Measurements from ENCODE around the gene PTPMT1.

The PTPMT1 gene

DNA sequence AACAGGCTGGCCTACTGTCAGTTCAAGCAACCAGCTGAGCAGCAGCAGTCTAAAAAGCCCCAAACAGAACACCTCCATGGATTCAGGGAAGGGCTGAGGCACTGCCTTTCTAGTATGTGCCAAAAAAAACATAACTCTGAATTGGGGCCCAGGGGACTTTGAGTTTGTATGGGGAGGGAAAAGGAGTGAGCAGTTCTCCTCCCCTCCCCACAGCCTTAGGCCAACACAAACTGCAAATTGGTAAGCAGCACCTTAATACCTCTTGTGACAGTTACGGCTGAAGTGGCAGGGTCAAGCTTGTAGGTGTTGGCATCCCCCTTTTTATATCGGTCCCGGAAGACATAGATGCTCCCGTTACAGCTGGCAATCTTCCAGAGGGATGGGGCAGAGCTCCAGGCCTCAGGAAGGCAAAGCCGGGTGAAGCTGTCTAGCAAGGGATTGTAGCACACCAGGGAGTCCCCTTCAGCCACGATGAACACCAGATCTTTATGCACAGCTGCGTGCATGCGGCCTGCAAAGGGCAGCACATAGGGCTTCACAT, 7.4 kb downstream of the PTPMT1 start:
- no peak for DNase-seq
- Histone ChIP-seq H3K79me2 (ENCODE audit: control insufficient read depth, insufficient read depth, low read length, poor library complexity) (no peaks in the 10 kb centered on the region), H3K23ac (ENCODE audit: low read length) (no peak overlapping the region), H4K12ac (ENCODE audit: low read depth, low read length) (no peak overlapping the region), H3K27me3 (ENCODE audit: insufficient read depth, low read length) (no peaks in the 10 kb centered on the region), H3K4me3 (ENCODE audit: low read depth, low read length) (no peak overlapping the region), H2AK5ac (ENCODE audit: low read length) (no peak overlapping the region), H3K36me3 (ENCODE audit: control insufficient read depth in 1 of 2, insufficient read depth in 2 of 2, low read length in 2 of 2) (peaks cover 26 to 41% of the 10 kb centered on the region in 2 experiments), H2AFZ (ENCODE audit: insufficient read depth, low read length, poor library complexity) (no peak overlapping the region), H3K4me2 (ENCODE audit: low read length) (no peak overlapping the region), H3K27ac (ENCODE audit: low read depth, low read length) (no peak overlapping the region), H3K4ac (ENCODE audit: low read depth, low read length) (no peak overlapping the region), H3K4me1 (ENCODE audit: control insufficient read depth in 1 of 2, insufficient read depth in 2 of 2, low read length in 2 of 2) (peaks cover 0 to 2% of the 10 kb centered on the region in 2 experiments), H4K91ac (ENCODE audit: low read depth, low read length) (no peak overlapping the region), H3K14ac (ENCODE audit: low read length) (no peak overlapping the region), H3K9ac (ENCODE audit: low read length) (no peak overlapping the region), H2BK12ac (ENCODE audit: low read length) (no peak overlapping the region), H3K79me1 (ENCODE audit: low read length) (no peaks in the 10 kb centered on the region), H2BK120ac (ENCODE audit: insufficient read depth, low read length, poor library complexity) (no peak overlapping the region), H3K9me3 (ENCODE audit: insufficient read depth, low read depth, low read length) (peaks cover 3% of the 10 kb centered on the region), H3K18ac (ENCODE audit: low read length) (no peak overlapping the region), H2BK5ac (ENCODE audit: low read depth, low read length, poor library complexity) (no peak overlapping the region), H4K8ac (ENCODE audit: low read depth, low read length) (no peak overlapping the region)
- no CpG with 5 or more reads among the region's 8 CpGs for WGBS (ENCODE audit: extremely low coverage, insufficient coverage, insufficient read length)

GRCh38 chr11:47573321-47573720, 7.9 kb downstream of the PTPMT1 start:
- H3K4me2 ChIP-seq (ENCODE audit: low read length): no peak overlapping the region
- H3K79me2 ChIP-seq (ENCODE audit: control insufficient read depth, insufficient read depth, low read length, poor library complexity): no peaks in the 10 kb centered on the region
- H2BK12ac ChIP-seq (ENCODE audit: low read length): no peak overlapping the region
- no peak overlapping the region for H3K14ac ChIP-seq (ENCODE audit: low read length)
- peaks cover 26 to 42% of the 10 kb centered on the region in 2 experiments for H3K36me3 ChIP-seq (ENCODE audit: control insufficient read depth in 1 of 2, insufficient read depth in 2 of 2, low read length in 2 of 2)
- no CpG with 5 or more reads among the region's 11 CpGs for WGBS (ENCODE audit: extremely low coverage, insufficient coverage, insufficient read length)
- no peak for DNase-seq
- H3K4me1 ChIP-seq (ENCODE audit: control insufficient read depth in 1 of 2, insufficient read depth in 2 of 2, low read length in 2 of 2): peaks cover 0 to 4% of the 10 kb centered on the region in 2 experiments
- H4K12ac ChIP-seq (ENCODE audit: low read depth, low read length): no peak overlapping the region
- peak overlapping the region; percentile 32 for H3K4me3 ChIP-seq (ENCODE audit: low read depth, low read length)
- peaks cover 3% of the 10 kb centered on the region for H3K9me3 ChIP-seq (ENCODE audit: insufficient read depth, low read depth, low read length)
- H4K91ac ChIP-seq (ENCODE audit: low read depth, low read length): no peak overlapping the region
- no peaks in the 10 kb centered on the region for H3K79me1 ChIP-seq (ENCODE audit: low read length)
- no peak overlapping the region for H2AFZ ChIP-seq (ENCODE audit: insufficient read depth, low read length, poor library complexity)
- H2BK5ac ChIP-seq (ENCODE audit: low read depth, low read length, poor library complexity): no peak overlapping the region
- no peak overlapping the region for H2AK5ac ChIP-seq (ENCODE audit: low read length)
- no peak overlapping the region for H3K23ac ChIP-seq (ENCODE audit: low read length)
- no peaks in the 10 kb centered on the region for H3K27me3 ChIP-seq (ENCODE audit: insufficient read depth, low read length)
- H3K9ac ChIP-seq (ENCODE audit: low read length): no peak overlapping the region
- H4K8ac ChIP-seq (ENCODE audit: low read depth, low read length): no peak overlapping the region
- no peak overlapping the region for H2BK120ac ChIP-seq (ENCODE audit: insufficient read depth, low read length, poor library complexity)
- no peak overlapping the region for H3K18ac ChIP-seq (ENCODE audit: low read length)
- H3K27ac ChIP-seq (ENCODE audit: low read depth, low read length): no peak overlapping the region
- no peak overlapping the region for H3K4ac ChIP-seq (ENCODE audit: low read depth, low read length)

DNA sequence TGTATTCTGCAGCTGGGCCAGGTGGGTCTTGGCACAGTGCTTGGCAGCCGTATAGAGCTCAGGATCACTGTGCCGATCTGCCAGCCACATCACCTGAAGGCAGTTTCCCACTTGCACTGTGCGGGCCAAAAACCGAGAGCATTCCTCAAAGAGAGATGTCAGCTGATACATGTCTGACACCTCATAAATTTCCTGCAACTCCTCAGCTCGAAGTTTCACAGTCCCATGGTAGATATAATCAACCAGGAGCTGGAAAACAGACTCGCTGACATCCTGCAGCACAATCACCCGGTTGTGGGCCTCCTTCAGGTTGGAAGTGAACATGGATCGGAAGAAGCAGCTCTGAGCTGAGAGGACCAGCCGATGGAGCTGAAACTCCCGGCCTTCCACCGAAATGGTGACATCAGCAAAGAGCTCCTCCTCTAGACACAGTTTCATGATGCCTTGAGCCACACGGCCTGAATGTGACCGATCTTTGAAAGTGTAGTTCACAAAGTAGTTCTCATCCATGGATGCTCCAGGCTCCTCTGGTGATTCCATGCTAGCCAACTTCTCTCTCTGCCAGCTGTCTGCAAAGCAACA, 12.2 kb downstream of the PTPMT1 start:
- Histone ChIP-seq H3K27ac (ENCODE audit: low read depth, low read length) (no peak overlapping the region), H3K14ac (ENCODE audit: low read length) (no peak overlapping the region), H2BK5ac (ENCODE audit: low read depth, low read length, poor library complexity) (no peak overlapping the region), H3K36me3 (ENCODE audit: control insufficient read depth in 1 of 2, insufficient read depth in 2 of 2, low read length in 2 of 2) (peaks cover 29 to 38% of the 10 kb centered on the region in 2 experiments), H4K91ac (ENCODE audit: low read depth, low read length) (no peak overlapping the region), H3K79me2 (ENCODE audit: control insufficient read depth, insufficient read depth, low read length, poor library complexity) (peaks cover 6% of the 10 kb centered on the region), H2AFZ (ENCODE audit: insufficient read depth, low read length, poor library complexity) (no peak overlapping the region), H2BK12ac (ENCODE audit: low read length) (no peak overlapping the region), H3K79me1 (ENCODE audit: low read length) (peaks cover 5% of the 10 kb centered on the region), H3K4ac (ENCODE audit: low read depth, low read length) (no peak overlapping the region), H3K4me2 (ENCODE audit: low read length) (peak overlapping the region; percentile 67), H3K4me1 (ENCODE audit: control insufficient read depth in 1 of 2, insufficient read depth in 2 of 2, low read length in 2 of 2) (peaks cover 0 to 9% of the 10 kb centered on the region in 2 experiments), H4K12ac (ENCODE audit: low read depth, low read length) (peak overlapping the region; percentile 16), H3K23ac (ENCODE audit: low read length) (no peak overlapping the region), H3K9ac (ENCODE audit: low read length) (no peak overlapping the region), H2AK5ac (ENCODE audit: low read length) (no peak overlapping the region), H3K9me3 (ENCODE audit: insufficient read depth, low read depth, low read length) (peaks cover 3% of the 10 kb centered on the region), H2BK120ac (ENCODE audit: insufficient read depth, low read length, poor library complexity) (no peak overlapping the region), H3K4me3 (ENCODE audit: low read depth, low read length) (no peak overlapping the region), H3K18ac (ENCODE audit: low read length) (no peak overlapping the region), H4K8ac (ENCODE audit: low read depth, low read length) (peak overlapping the region; percentile 9), H3K27me3 (ENCODE audit: insufficient read depth, low read length) (no peaks in the 10 kb centered on the region)
- DNase-seq: no peak
- WGBS (ENCODE audit: extremely low coverage, insufficient coverage, insufficient read length): no CpG with 5 or more reads among the region's 13 CpGs

GRCh38 chr11:47578524-47579494, 13.4 kb downstream of the PTPMT1 start, which contains the start of the genes KBTBD4 and NDUFS3:
Gene KBTBD4 (minus strand): TSS chr11:47578970. CDS start chr11:47578951, 19 bp downstream.
Gene NDUFS3 (plus strand): TSS chr11:47579074. CDS start chr11:47579092, 18 bp downstream.
- peak within 1 kb of the TSS; percentile 69 for H2BK120ac ChIP-seq (ENCODE audit: insufficient read depth, low read length, poor library complexity)
- peak within 1 kb of the TSS; percentile 16 for H2AK5ac ChIP-seq (ENCODE audit: low read length)
- peak within 1 kb of the TSS; percentile 78 for H4K91ac ChIP-seq (ENCODE audit: low read depth, low read length)
- DNase-seq: peak; percentile 86 to 97
- H3K79me2 ChIP-seq (ENCODE audit: control insufficient read depth, insufficient read depth, low read length, poor library complexity): peaks cover 6% of the 10 kb centered on the region
- H3K27ac ChIP-seq (ENCODE audit: low read depth, low read length): peak within 1 kb of the TSS; percentile 66
- peaks cover 30 to 39% of the 10 kb centered on the region in 2 experiments for H3K36me3 ChIP-seq (ENCODE audit: control insufficient read depth in 1 of 2, insufficient read depth in 2 of 2, low read length in 2 of 2)
- H3K18ac ChIP-seq (ENCODE audit: low read length): peak within 1 kb of the TSS; percentile 91
- peak within 1 kb of the TSS; percentile 78 for H2AFZ ChIP-seq (ENCODE audit: insufficient read depth, low read length, poor library complexity)
- peak within 1 kb of the TSS; percentile 95 for H3K4me3 ChIP-seq (ENCODE audit: low read depth, low read length)
- no peaks in the 10 kb centered on the region for H3K9me3 ChIP-seq (ENCODE audit: insufficient read depth, low read depth, low read length)
- peak within 1 kb of the TSS; percentile 92 for H4K8ac ChIP-seq (ENCODE audit: low read depth, low read length)
- H3K79me1 ChIP-seq (ENCODE audit: low read length): peaks cover 5% of the 10 kb centered on the region
- H3K4me2 ChIP-seq (ENCODE audit: low read length): peak within 1 kb of the TSS; percentile 67
- H3K4me1 ChIP-seq (ENCODE audit: control insufficient read depth in 1 of 2, insufficient read depth in 2 of 2, low read length in 2 of 2): peaks cover 0 to 9% of the 10 kb centered on the region in 2 experiments
- no CpG with 5 or more reads among the region's 72 CpGs for WGBS (ENCODE audit: extremely low coverage, insufficient coverage, insufficient read length)
- H3K4ac ChIP-seq (ENCODE audit: low read depth, low read length): peak within 1 kb of the TSS; percentile 67
- H3K23ac ChIP-seq (ENCODE audit: low read length): no peak within 1 kb of the TSS
- peak within 1 kb of the TSS; percentile 89 for H3K14ac ChIP-seq (ENCODE audit: low read length)
- no peak within 1 kb of the TSS for H2BK12ac ChIP-seq (ENCODE audit: low read length)
- peak within 1 kb of the TSS; percentile 81 for H4K12ac ChIP-seq (ENCODE audit: low read depth, low read length)
- H3K9ac ChIP-seq (ENCODE audit: low read length): peak within 1 kb of the TSS; percentile 90
- H2BK5ac ChIP-seq (ENCODE audit: low read depth, low read length, poor library complexity): peak within 1 kb of the TSS; percentile 71
- H3K27me3 ChIP-seq (ENCODE audit: insufficient read depth, low read length): no peaks in the 10 kb centered on the region

Data from trophoblast cell (in vitro differentiated cells and primary cell).